CD4-positive, alpha-beta T cell (primary cell): Measurements from ENCODE around the gene DDC. TPM values are rescaled to one million over a fixed set of nuclear protein-coding genes. Genes with fewer than 3 reads are reported as not detected.
"Not testable (repeated sequence)": the region's sequence is repeated elsewhere in the genome, so short reads cannot be mapped to it uniquely, and the experiment has no call there.

Experiments
- ATAC-seq: fragments of 200-7000 bp; cut with Tn5 transposase; one replicate; pipeline ENCODE4 v1.10.0; 2022; ENCODE audit warnings: mild to moderate bottlenecking; ENCODE audit not compliant: poor library complexity
- CTCF ChIA-PET: fragments of 350-600 bp; sonication (Branson Sonifier 250); formaldehyde crosslinking; loops from one replicate; lab custom pipeline; 2021; ENCODE audit warnings: antibody characterized with exemption, inconsistent platforms; lab: Charles Lee
- POLR2A ChIA-PET: fragments of 350-600 bp; sonication (Branson Sonifier 250); formaldehyde crosslinking; loops from one replicate; lab custom pipeline; 2021; ENCODE audit warnings: antibody characterized with exemption, inconsistent platforms; lab: Charles Lee
- DNase-seq, 14 experiments: peaks; one replicate each; pipeline ENCODE4 v3.0.0-alpha.2; 2013 to 2020; ENCODE audit warnings: mixed read lengths in 2 of 14
- H3K27ac ChIP-seq, 2 donors: one replicate each; pipeline versions ENCODE4 v1.5.1 to v1.7.0; 2013; ENCODE audit warnings: low read length in 2 of 2, low read depth in 1 of 2, mild to moderate bottlenecking in 1 of 2
- H3K27me3 ChIP-seq, 2 experiments: 1 replicate in 1 of 2; 2 replicates in 1 of 2; pipeline versions ENCODE4 v1.6.1 to v1.7.0; 2013; ENCODE audit warnings: low read length in 2 of 2, control low read depth in 1 of 2, mild to moderate bottlenecking in 1 of 2, moderate library complexity in 1 of 2; ENCODE audit not compliant: insufficient read depth in 2 of 2, control insufficient read depth in 1 of 2
- H3K36me3 ChIP-seq: one replicate; pipeline ENCODE4 v1.6.1; 2013; ENCODE audit warnings: low read length, control low read depth; ENCODE audit not compliant: insufficient read depth
- H3K4me1 ChIP-seq: one replicate; pipeline ENCODE4 v1.6.1; 2013; ENCODE audit warnings: low read length, control low read depth; ENCODE audit not compliant: insufficient read depth
- H3K4me3 ChIP-seq: one replicate; pipeline ENCODE4 v1.5.1; 2013; ENCODE audit warnings: mild to moderate bottlenecking, low read length, moderate library complexity
- H3K9me3 ChIP-seq, 2 experiments: 1 replicate in 1 of 2; 2 replicates in 1 of 2; pipeline versions ENCODE4 v1.6.1 to v1.7.0; 2013; ENCODE audit warnings: low read length in 2 of 2, mild to moderate bottlenecking in 2 of 2, control low read depth in 1 of 2, moderate library complexity in 1 of 2; ENCODE audit not compliant: control insufficient read depth in 1 of 2, insufficient read depth in 1 of 2
- H3K27ac Mint-ChIP-seq: one replicate; pipeline ENCODE4 v1.8.0; 2020; ENCODE audit warnings: mixed read lengths
- H3K27me3 Mint-ChIP-seq: one replicate; pipeline ENCODE4 v1.8.0; 2021; ENCODE audit warnings: mixed read lengths
- H3K36me3 Mint-ChIP-seq: one replicate; pipeline ENCODE4 v1.8.0; 2021; ENCODE audit warnings: low read depth, mixed read lengths
- H3K4me1 Mint-ChIP-seq: one replicate; pipeline ENCODE4 v1.8.0; 2021; ENCODE audit warnings: low read depth, mixed read lengths
- H3K4me3 Mint-ChIP-seq: one replicate; pipeline ENCODE4 v1.8.0; 2020; ENCODE audit warnings: mild to moderate bottlenecking, mixed read lengths
- H3K9me3 Mint-ChIP-seq: one replicate; pipeline ENCODE4 v1.8.0; 2020; ENCODE audit warnings: mixed read lengths
- CTCF ChIP-seq: fragments of 200-600 bp; IDR thresholded peaks from one replicate; pipeline ENCODE4 v1.8.0; 2022; ENCODE audit warnings: antibody characterized with exemption, mild to moderate bottlenecking
- intact Hi-C, 2 experiments: fragments of 100-400 bp; cut with DNase I in 1 of 2; cut with micrococcal nuclease in 1 of 2; formaldehyde crosslinking; loops; one replicate each; pipeline versions ENCODE4 v1.15.1 to v1.9.0; 2023 to 2025; cut with DNase I, micrococcal nuclease
- total RNA-seq, 174 experiments: library from RNA in 2 of 174; stranded (reverse) in 2 of 174; gene quantifications; one replicate each; pipeline ENCODE4 v1.2.3 and lab custom pipeline; 2021 to 2026

DDC gene
- total RNA-seq, 2 experiments from 2014 or later: not detected

GRCh38 chr7:50529093-50529862, 35.9 kb downstream of the DDC start:
- no peak overlapping the region for H3K4me3 ChIP-seq
- no peak for DNase-seq
- ATAC-seq: no peak
- no peak overlapping the region for H3K27ac ChIP-seq
- Mint-ChIP-seq H3K4me3 (no peak overlapping the region), H3K27me3 (peaks cover 21% of the 10 kb centered on the region), H3K4me1 (no peaks in the 10 kb centered on the region), H3K27ac (no peak overlapping the region), H3K9me3 (no peaks in the 10 kb centered on the region), H3K36me3 (no peaks in the 10 kb centered on the region)
- intact Hi-C loops: no loop called here
- CTCF ChIA-PET: no interaction called here
- no peaks in the 10 kb centered on the region for H3K4me1 ChIP-seq
- H3K36me3 ChIP-seq: no peaks in the 10 kb centered on the region
- TF ChIP-seq CTCF: no peak
- peaks cover 0 to 4% of the 10 kb centered on the region in 2 experiments for H3K27me3 ChIP-seq
- H3K9me3 ChIP-seq: no peaks in the 10 kb centered on the region
- POLR2A ChIA-PET: no interaction called here

- DNase-seq: no peak
- Histone ChIP-seq H3K4me3 (no peak overlapping the region), H3K4me1 (no peaks in the 10 kb centered on the region), H3K27ac (no peak overlapping the region), H3K36me3 (no peaks in the 10 kb centered on the region), H3K9me3 (no peaks in the 10 kb centered on the region), H3K27me3 (peaks cover 0 to 4% of the 10 kb centered on the region in 2 experiments)
- H3K4me3 Mint-ChIP-seq: no peak overlapping the region
- H3K4me1 Mint-ChIP-seq: no peaks in the 10 kb centered on the region
- intact Hi-C loops: no loop called here
- ChIA-PET CTCF (no interaction called here), POLR2A (no interaction called here)
- H3K27ac Mint-ChIP-seq: no peak overlapping the region
- no peak for ATAC-seq
- no peaks in the 10 kb centered on the region for H3K9me3 Mint-ChIP-seq
- no peak for TF ChIP-seq CTCF
- H3K36me3 Mint-ChIP-seq: no peaks in the 10 kb centered on the region
- peaks cover 27% of the 10 kb centered on the region for H3K27me3 Mint-ChIP-seq
Measured at GRCh38 chr7:50528266-50529092, 36.7 kb downstream of the DDC start.

DNA sequence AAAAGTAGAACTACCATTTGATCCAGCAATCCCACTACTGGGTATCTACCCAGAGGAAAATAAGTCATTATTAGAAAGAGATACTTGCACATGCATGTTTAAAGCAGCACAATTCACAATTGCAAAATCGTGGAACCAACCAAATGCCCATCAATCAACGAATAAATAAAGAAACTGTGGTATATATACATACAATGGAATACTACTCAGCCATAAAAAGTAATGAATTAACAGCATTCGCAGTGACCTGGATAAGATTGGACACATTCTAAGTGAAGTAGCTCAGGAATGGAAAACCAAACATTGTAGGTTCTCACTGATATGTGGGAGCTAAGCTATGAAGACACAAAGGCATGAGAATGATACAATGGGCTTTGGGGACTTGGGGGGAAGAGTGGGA, 45.9 kb downstream of the DDC start:
- H3K9me3 ChIP-seq, CTCF ChIA-PET, H3K27me3 ChIP-seq, DNase-seq, ATAC-seq, POLR2A ChIA-PET, H3K4me1 ChIP-seq, H3K4me1 Mint-ChIP-seq, H3K36me3 ChIP-seq, H3K4me3 ChIP-seq, H3K27ac Mint-ChIP-seq, H3K36me3 Mint-ChIP-seq, intact Hi-C loops, H3K4me3 Mint-ChIP-seq, H3K27ac ChIP-seq: not testable (repeated sequence)
- H3K27me3 Mint-ChIP-seq: peaks cover 49% of the 10 kb centered on the region
- H3K9me3 Mint-ChIP-seq: peaks cover 19% of the 10 kb centered on the region
